ENCODE results near the gene VAV3.

- TF ChIP-seq CTCF (IDR thresholded peaks at IDR 0.05) (no peak), EP300 (IDR thresholded peaks at IDR 0.05) (no peak), POLR2A (IDR thresholded peaks at IDR 0.05) (no peak)
These were observed 457 bp downstream of the VAV3 start for GRCh38 chr1:107964336-107965109.
